CD4-positive, alpha-beta memory T cell (primary cell): ENCODE measurements around the gene MAN1C1. TPM values are rescaled to one million over a fixed set of nuclear protein-coding genes. Genes with fewer than 3 reads are reported as not detected.

Experiments
- CTCF ChIA-PET: fragments of 350-600 bp; sonication (Branson Sonifier 250); formaldehyde crosslinking; loops from one replicate; lab custom pipeline; 2021; ENCODE audit warnings: inconsistent platforms; ENCODE audit not compliant: partially characterized antibody; lab: Charles Lee
- POLR2A ChIA-PET: fragments of 350-600 bp; sonication (Branson Sonifier 250); formaldehyde crosslinking; loops from one replicate; lab custom pipeline; 2021; ENCODE audit not compliant: partially characterized antibody; lab: Charles Lee
- DNase-seq, 5 donors: peaks; one replicate each; pipeline versions ENCODE4 v3.0.0 to v3.0.0-alpha.2; 2020 to 2022; ENCODE audit warnings: mixed read lengths in 1 of 5
- H3K27ac ChIP-seq: one replicate; pipeline ENCODE4 v1.7.0; 2013; ENCODE audit warnings: low read depth, low read length
- H3K27me3 ChIP-seq: 2 replicates; pipeline ENCODE4 v1.7.0; 2013; ENCODE audit warnings: mild to moderate bottlenecking, low read length, moderate library complexity; ENCODE audit not compliant: insufficient read depth
- H3K36me3 ChIP-seq: 2 replicates; pipeline ENCODE4 v1.7.0; 2013; ENCODE audit warnings: mild to moderate bottlenecking, low read length, moderate library complexity; ENCODE audit not compliant: insufficient read depth
- H3K4me1 ChIP-seq: 2 replicates; pipeline ENCODE4 v1.7.0; 2013; ENCODE audit warnings: mild to moderate bottlenecking, low read length, moderate library complexity; ENCODE audit not compliant: insufficient read depth
- H3K4me3 ChIP-seq, 2 donors: one replicate each; pipeline ENCODE4 v1.7.0; 2013; ENCODE audit warnings: low read length in 2 of 2, mild to moderate bottlenecking in 1 of 2
- H3K9me3 ChIP-seq, 2 donors: one replicate each; pipeline ENCODE4 v1.7.0; 2013; ENCODE audit warnings: low read length in 2 of 2, control low read depth in 1 of 2; ENCODE audit not compliant: control insufficient read depth in 1 of 2
- H3K27ac Mint-ChIP-seq, 7 donors: one replicate each; pipeline ENCODE4 v1.8.0; 2020 to 2021; ENCODE audit warnings: mixed read lengths in 7 of 7, mild to moderate bottlenecking in 6 of 7, inconsistent platforms in 3 of 7, moderate library complexity in 3 of 7
- H3K27me3 Mint-ChIP-seq, 2 donors: one replicate each; pipeline ENCODE4 v1.8.0; 2020 to 2021; ENCODE audit warnings: mixed read lengths in 2 of 2
- H3K36me3 Mint-ChIP-seq, 2 donors: one replicate each; pipeline ENCODE4 v1.8.0; 2020 to 2021; ENCODE audit warnings: mixed read lengths in 2 of 2, inconsistent platforms in 1 of 2, mild to moderate bottlenecking in 1 of 2
- H3K4me1 Mint-ChIP-seq, 4 donors: one replicate each; pipeline ENCODE4 v1.8.0; 2020 to 2021; ENCODE audit warnings: mixed read lengths in 4 of 4, mild to moderate bottlenecking in 1 of 4
- H3K4me3 Mint-ChIP-seq, 8 donors: one replicate each; pipeline ENCODE4 v1.8.0; 2020 to 2021; ENCODE audit warnings: mixed read lengths in 8 of 8, mild to moderate bottlenecking in 7 of 8, moderate library complexity in 6 of 8, inconsistent platforms in 3 of 8
- H3K9me3 Mint-ChIP-seq, 8 donors: one replicate each; pipeline ENCODE4 v1.8.0; 2020 to 2021; ENCODE audit warnings: mixed read lengths in 8 of 8, mild to moderate bottlenecking in 5 of 8, inconsistent platforms in 3 of 8, moderate library complexity in 1 of 8
- intact Hi-C: fragments of 100-400 bp; cut with micrococcal nuclease; formaldehyde crosslinking; loops from one replicate; pipeline ENCODE4 v1.15.1; 2023
- polyA plus RNA-seq, 2 donors: library from polyadenylated mRNA; unstranded; fragments of 300-500 nt; fragmentation: Illumina TruSeq; gene quantifications; one replicate each; pipeline ENCODE4 v1.2.3, GENCODE V29; 2021
- total RNA-seq, 2 experiments: library from RNA; stranded (reverse); gene quantifications; one replicate each; pipeline ENCODE4 v1.2.3, GENCODE V29; 2021

Gene MAN1C1
- total and polyA plus RNA-seq, 4 experiments from 2014 or later, result 3.6 to 45.1 (median 26.5) TPM

DNA sequence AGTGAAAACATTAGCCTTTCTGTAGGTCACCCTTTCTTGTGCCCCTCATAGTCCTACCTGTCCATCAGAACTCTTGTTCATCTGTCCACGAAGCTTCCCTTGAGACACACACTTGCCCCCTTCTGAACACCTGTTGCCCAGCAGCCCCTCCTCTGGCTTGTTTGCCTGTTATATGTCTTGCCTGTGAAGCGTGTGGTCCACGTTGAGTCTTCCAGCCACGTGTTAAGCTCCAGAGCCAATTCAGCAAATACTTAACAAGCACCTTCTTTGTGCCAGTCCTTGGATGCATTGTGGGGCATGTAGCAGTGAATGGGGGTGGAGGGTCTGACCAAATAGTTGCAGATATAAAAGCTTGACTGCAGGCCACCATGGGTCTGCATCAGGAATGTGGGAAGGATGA lies 66.6 kb downstream of the MAN1C1 start:
- H3K36me3 Mint-ChIP-seq, result peaks cover 7 to 25% of the 10 kb centered on the region in 2 donors
- DNase-seq, result no peak
- Histone ChIP-seq H3K4me3 (no peak overlapping the region), H3K27me3 (no peaks in the 10 kb centered on the region), H3K27ac (no peak overlapping the region), H3K4me1 (peaks cover 11% of the 10 kb centered on the region), H3K9me3 (no peaks in the 10 kb centered on the region), H3K36me3 (peaks cover 6% of the 10 kb centered on the region)
- peaks cover 17 to 59% (median 21%) of the 10 kb centered on the region in 4 donors for H3K4me1 Mint-ChIP-seq
- H3K4me3 Mint-ChIP-seq, result no peak overlapping the region
- H3K27ac Mint-ChIP-seq, result peak overlapping the region in 1 of 7 donors; percentile 12
- ChIA-PET CTCF (interaction anchor here (2.2 kb wide), 1 partner anchor 9 kb away, joined by 6 read pairs; no protein-coding TSS in a partner anchor), POLR2A (no interaction called here)
- intact Hi-C loops, result no loop called here
- no peaks in the 10 kb centered on the region for H3K9me3 Mint-ChIP-seq
- H3K27me3 Mint-ChIP-seq, result no peaks in the 10 kb centered on the region

- Mint-ChIP-seq H3K4me1 (peaks cover 12 to 54% (median 18%) of the 10 kb centered on the region in 4 donors), H3K27ac (no peak overlapping the region), H3K9me3 (no peaks in the 10 kb centered on the region), H3K27me3 (no peaks in the 10 kb centered on the region), H3K36me3 (peaks cover 7 to 25% of the 10 kb centered on the region in 2 donors), H3K4me3 (no peak overlapping the region)
- ChIA-PET POLR2A (no interaction called here), CTCF (interaction anchor here (2.2 kb wide), 1 partner anchor 9 kb away, joined by 6 read pairs; no protein-coding TSS in a partner anchor)
- H3K4me3 ChIP-seq, result no peak overlapping the region
- peaks cover 6% of the 10 kb centered on the region for H3K4me1 ChIP-seq
- no peak for DNase-seq
- peaks cover 6% of the 10 kb centered on the region for H3K36me3 ChIP-seq
- no peak overlapping the region for H3K27ac ChIP-seq
- H3K27me3 ChIP-seq, result no peaks in the 10 kb centered on the region
- H3K9me3 ChIP-seq, result no peaks in the 10 kb centered on the region
- intact Hi-C loops, result no loop called here
Observed at GRCh38 chr1:25683731-25684130, 67.1 kb downstream of the MAN1C1 start.

DNA sequence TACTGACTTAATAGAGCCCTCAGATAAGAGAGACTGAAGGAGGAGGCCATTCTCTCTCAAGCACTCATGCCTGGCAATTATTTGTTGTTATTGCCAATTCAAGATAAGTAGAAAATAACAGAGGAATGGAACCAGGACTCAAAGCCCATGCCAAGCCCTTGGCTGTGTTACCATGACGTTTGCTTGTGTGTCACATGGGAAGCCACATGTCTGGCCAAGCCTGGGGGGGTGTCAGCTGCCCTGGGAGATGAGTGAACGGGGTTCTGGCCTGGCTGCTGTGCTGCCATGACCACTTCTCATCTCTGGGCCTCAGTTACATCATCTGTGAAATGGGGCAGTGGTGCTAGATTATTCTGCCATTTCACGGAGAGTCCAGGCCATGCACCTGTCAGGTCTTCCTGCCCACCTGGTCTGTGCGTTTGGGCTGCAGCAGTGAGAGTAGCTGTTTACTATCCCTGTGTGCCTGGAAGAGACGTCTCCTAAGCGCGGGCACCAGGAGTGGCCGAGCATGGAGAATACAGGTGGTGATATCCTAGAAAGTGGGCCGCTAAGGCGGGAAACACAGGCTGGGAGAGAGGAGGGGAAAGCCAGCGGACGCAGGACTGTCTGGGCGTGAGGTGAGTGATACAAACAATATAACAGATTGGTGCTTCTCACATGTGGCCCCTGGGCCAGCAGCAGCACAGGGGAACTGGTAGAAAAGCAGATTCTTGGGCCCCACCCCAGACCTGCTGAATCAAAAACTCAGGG lies 67.8 kb downstream of the MAN1C1 start:
- peaks cover under 1% of the 10 kb centered on the region for H3K4me1 ChIP-seq
- CTCF ChIA-PET, result interaction anchor here (2.2 kb wide), 1 partner anchor 8 kb away, joined by 6 read pairs; no protein-coding TSS in a partner anchor

DNA sequence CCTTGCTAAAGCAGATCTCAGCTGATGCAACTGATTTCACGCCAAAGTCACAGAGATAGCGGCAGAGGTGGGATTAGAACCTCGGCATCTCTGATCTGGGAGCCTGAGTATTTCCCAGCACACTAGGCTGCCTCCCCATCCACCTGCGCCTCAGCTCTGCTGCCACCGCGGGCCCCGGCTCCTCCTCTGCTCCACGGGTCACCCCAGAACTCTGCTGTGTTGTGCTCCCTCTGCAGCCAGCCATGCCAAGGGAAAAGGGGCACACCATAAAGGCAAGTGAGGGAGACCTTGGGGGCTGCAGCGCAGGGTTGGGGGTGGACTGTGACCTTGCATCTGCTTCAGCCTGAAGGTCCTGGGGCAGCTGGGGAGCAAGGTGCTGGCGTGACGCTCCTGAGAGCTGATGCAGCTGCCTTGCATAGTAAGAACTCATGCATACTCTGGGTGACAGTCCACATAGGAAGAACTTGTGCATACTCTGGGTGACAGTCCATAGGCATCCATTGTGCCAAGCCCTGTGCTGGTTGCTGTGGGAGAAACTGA lies 68.7 kb downstream of the MAN1C1 start:
- H3K4me1 Mint-ChIP-seq, result peaks cover 5 to 48% (median 15%) of the 10 kb centered on the region in 4 donors
- no peak overlapping the region for H3K27ac ChIP-seq
- no peaks in the 10 kb centered on the region for H3K27me3 ChIP-seq
- no peak for DNase-seq
- no peaks in the 10 kb centered on the region for H3K9me3 Mint-ChIP-seq
- no peaks in the 10 kb centered on the region for H3K27me3 Mint-ChIP-seq
- H3K4me3 ChIP-seq, result no peak overlapping the region
- POLR2A ChIA-PET, result interaction anchor here (1.7 to 2.4 kb wide), 2 partner anchors 9 to 89 kb away, joined by 5 to 9 read pairs; no protein-coding TSS in a partner anchor
- no peaks in the 10 kb centered on the region for H3K9me3 ChIP-seq
- peak overlapping the region in 2 of 7 donors; percentile 68 to 78 for H3K27ac Mint-ChIP-seq
- intact Hi-C loops, result no loop called here
- H3K4me1 ChIP-seq, result peaks cover 7% of the 10 kb centered on the region
- CTCF ChIA-PET, result no interaction called here
- H3K36me3 ChIP-seq, result peaks cover 6% of the 10 kb centered on the region
- peaks cover 7 to 23% of the 10 kb centered on the region in 2 donors for H3K36me3 Mint-ChIP-seq
- H3K4me3 Mint-ChIP-seq, result no peak overlapping the region

More for the DNA sequence above, 67.8 kb downstream of the MAN1C1 start:
- Mint-ChIP-seq H3K9me3 (no peaks in the 10 kb centered on the region), H3K27ac (peak overlapping the region in 1 of 7 donors; percentile 35), H3K4me3 (no peak overlapping the region), H3K27me3 (no peaks in the 10 kb centered on the region), H3K4me1 (peaks cover 7 to 50% (median 15%) of the 10 kb centered on the region in 4 donors), H3K36me3 (peaks cover 7 to 23% of the 10 kb centered on the region in 2 donors)
- intact Hi-C loops, result no loop called here
- peaks cover 6% of the 10 kb centered on the region for H3K36me3 ChIP-seq
- no peak overlapping the region for H3K27ac ChIP-seq
- POLR2A ChIA-PET, result interaction anchor here (0.6 to 2.4 kb wide), 3 partner anchors 8 to 109 kb away, joined by 3 to 9 read pairs (median 5); no protein-coding TSS in a partner anchor
- no peaks in the 10 kb centered on the region for H3K27me3 ChIP-seq
- no peaks in the 10 kb centered on the region for H3K9me3 ChIP-seq
- H3K4me3 ChIP-seq, result no peak overlapping the region
- DNase-seq, result no peak

GRCh38 chr1:25685938-25686665 lies 69.5 kb downstream of the MAN1C1 start:
- no peak overlapping the region for H3K4me3 ChIP-seq
- H3K27me3 ChIP-seq, result no peaks in the 10 kb centered on the region
- peaks cover 7% of the 10 kb centered on the region for H3K4me1 ChIP-seq
- POLR2A ChIA-PET, result interaction anchor here (1.7 to 2.4 kb wide), 2 partner anchors 10 to 88 kb away, joined by 5 to 9 read pairs; no protein-coding TSS in a partner anchor
- no peak for DNase-seq
- Mint-ChIP-seq H3K36me3 (peaks cover 7 to 21% of the 10 kb centered on the region in 2 donors), H3K4me1 (peaks cover 0 to 50% (median 14%) of the 10 kb centered on the region in 4 donors), H3K9me3 (no peaks in the 10 kb centered on the region), H3K27me3 (no peaks in the 10 kb centered on the region), H3K27ac (peak overlapping the region in 1 of 7 donors; percentile 68), H3K4me3 (no peak overlapping the region)
- no peak overlapping the region for H3K27ac ChIP-seq
- peaks cover 6% of the 10 kb centered on the region for H3K36me3 ChIP-seq
- intact Hi-C loops, result no loop called here
- CTCF ChIA-PET, result no interaction called here
- no peaks in the 10 kb centered on the region for H3K9me3 ChIP-seq

DNA sequence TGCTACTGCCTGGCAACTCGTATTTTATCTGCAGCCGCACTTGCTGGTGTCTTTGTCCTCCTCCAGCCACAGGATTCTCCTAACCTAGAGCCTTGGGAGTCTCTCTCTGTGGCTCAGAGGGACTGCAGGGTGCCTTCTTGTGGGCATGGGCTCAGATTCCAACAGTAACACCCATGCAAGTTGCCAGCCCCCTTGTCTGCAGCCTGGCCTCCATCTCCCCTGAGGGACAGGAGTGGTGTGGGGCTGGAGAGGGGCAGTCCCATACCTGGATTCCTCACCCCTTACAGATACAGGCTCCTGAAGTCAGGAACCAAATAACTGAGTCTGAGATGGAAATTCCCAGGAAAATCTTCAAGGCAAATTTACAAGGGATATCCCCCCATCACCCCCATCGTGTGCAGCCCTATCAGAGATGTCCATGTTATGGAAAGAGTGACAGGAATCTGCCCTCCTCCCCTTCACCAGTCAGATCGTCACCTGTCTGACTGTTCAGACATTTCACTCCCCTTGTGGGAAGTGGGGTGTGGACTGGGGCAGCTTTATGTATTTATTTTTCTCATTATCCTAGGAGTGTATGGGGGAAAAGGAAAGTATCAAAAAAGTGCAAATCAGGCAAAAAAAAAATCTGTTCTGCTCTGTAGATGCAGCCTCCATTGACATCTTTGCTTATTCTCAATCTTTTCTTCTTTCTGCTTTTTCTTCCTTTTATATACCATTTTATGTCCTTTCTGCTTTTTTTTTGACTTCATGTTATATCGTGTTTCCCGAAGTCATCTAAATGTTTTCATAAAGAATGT lies 70.8 kb downstream of the MAN1C1 start:
- Mint-ChIP-seq H3K4me3 (no peak overlapping the region), H3K4me1 (peaks cover 0 to 54% (median 14%) of the 10 kb centered on the region in 4 donors), H3K27me3 (no peaks in the 10 kb centered on the region), H3K36me3 (peaks cover 7 to 18% of the 10 kb centered on the region in 2 donors), H3K27ac (peak overlapping the region in 4 of 7 donors; percentile 26 to 66 (median 38)), H3K9me3 (no peaks in the 10 kb centered on the region)
- no peaks in the 10 kb centered on the region for H3K27me3 ChIP-seq
- H3K36me3 ChIP-seq, result peaks cover 6% of the 10 kb centered on the region
- ChIA-PET POLR2A (interaction anchor here (1.3 kb wide), 1 partner anchor 11 kb away, joined by 3 read pairs; no protein-coding TSS in a partner anchor), CTCF (no interaction called here)
- no peak for DNase-seq
- no peak overlapping the region for H3K4me3 ChIP-seq
- H3K9me3 ChIP-seq, result no peaks in the 10 kb centered on the region
- intact Hi-C loops, result no loop called here
- H3K4me1 ChIP-seq, result peaks cover 7% of the 10 kb centered on the region
- H3K27ac ChIP-seq, result no peak overlapping the region
